Subcutaneous adipose tissue (tissue), 4 donors: ENCODE results near the gene HYAL2. TPM values are rescaled to one million over a fixed set of nuclear protein-coding genes. Genes with fewer than 3 reads are reported as not detected.

Experiments used
- CTCF ChIP-seq: fragments of 450-650 bp; IDR thresholded peaks from one replicate; pipeline ENCODE4 v1.5.1; 2016; ENCODE audit warnings: low read depth, mild to moderate bottlenecking, control low read depth, antibody characterized with exemption, moderate library complexity
- total RNA-seq, 4 donors: library from RNA; depleted of rRNA; stranded (reverse); fragments of >200 nt; gene quantifications; one replicate each; pipeline ENCODE4 v1.1.0, GENCODE V29; 2016

HYAL2 gene
- total RNA-seq, 4 donors from 2014 or later = 54.4 to 207 (median 117) TPM

- no peak for TF ChIP-seq CTCF
Measured at GRCh38 chr3:50314816-50315215, 7.7 kb downstream of the HYAL2 start.

- TF ChIP-seq CTCF = no peak
Measured at GRCh38 chr3:50314342-50314741, 8.2 kb downstream of the HYAL2 start.

- no peak for TF ChIP-seq CTCF
Measured at GRCh38 chr3:50304601-50305000, 17.9 kb downstream of the HYAL2 start.

- TF ChIP-seq CTCF = no peak
Measured at GRCh38 chr3:50303013-50303815, 19.3 kb downstream of the HYAL2 start, which contains the start of gene HYAL1. Gene HYAL1, minus strand, starts transcription at chr3:50303574. Its CDS starts 618 bp downstream, at chr3:50302956.

- TF ChIP-seq CTCF = no peak
Measured at GRCh38 chr3:50302095-50303012, 20.2 kb downstream of the HYAL2 start.

- no peak for TF ChIP-seq CTCF
Measured at GRCh38 chr3:50300681-50301254, 21.8 kb downstream of the HYAL2 start.
